Spleen (tissue), 10 donors: ENCODE results near the gene U2AF1. TPM values are rescaled to one million over a fixed set of nuclear protein-coding genes. Genes with fewer than 3 reads are reported as not detected.

Experiments
- polyA plus RNA-seq, 3 donors: library from polyadenylated mRNA; stranded (reverse); fragments of 200-250 nt; gene quantifications; one replicate each; pipeline ENCODE4 v1.2.1, GENCODE V29; 2013
- total RNA-seq, 7 donors: library from RNA; depleted of rRNA in 3 of 7; stranded (reverse); fragments of >200 nt in 3 of 7; fragmentation: NEBNext Ultra II Directional in 4 of 7; extraction: Animal tissue kit (Norgen Biotek cat#: 25700) in 4 of 7; gene quantifications; one replicate each; pipeline versions ENCODE4 v1.1.0 to v1.2.1, GENCODE V29; 2016 to 2021
- donor health status: healthy with polysubstance abuse.
- donor health status: DM: no; HTN: no; CAD: no; lungs with moderate emphysema.
- donor health status: DM: no; HTN: no; CAD: no.
- donor health status: Bipolar disorder and iron deficiency.
- donor health status: healthy.
- donor health status: DM: no; HTN: no; CAD: no.
- donor health status: DM: yes; HTN: yes; CAD: no.

Gene U2AF1
- total and polyA plus RNA-seq, 10 donors, result 15.2 to 98.0 (median 51.3) TPM

Other genes with a start within 250 kb of the U2AF1 start
- 10 to 100 TPM; 11.2 to 31.3 (median 20.7) TPM for gene WDR4, start 228.0 kb downstream of the U2AF1 start, total RNA-seq
- gene WDR4, start 228.0 kb downstream of the U2AF1 start, polyA plus RNA-seq, result 10 to 100 TPM in 2 of 3 donors, 1 to 10 TPM in 1; 6.1 to 17.4 (median 11.6) TPM
- gene NDUFV3, start 214.3 kb downstream of the U2AF1 start, total RNA-seq, result 10 to 100 TPM; 27.2 to 38.8 (median 37.1) TPM
- gene NDUFV3, start 214.3 kb downstream of the U2AF1 start, polyA plus RNA-seq, result 10 to 100 TPM; 12.0 to 18.7 (median 12.1) TPM
- gene ERVH48-1, start 181.9 kb downstream of the U2AF1 start, total RNA-seq, result not detected
- gene ERVH48-1, start 181.9 kb downstream of the U2AF1 start, polyA plus RNA-seq, result under 1 TPM in 1 of 3 donors, not detected in 2; 0.05 TPM
- gene PKNOX1, start 133.0 kb downstream of the U2AF1 start, total RNA-seq, result 10 to 100 TPM; 11.1 to 21.2 (median 17.3) TPM
- 10 to 100 TPM in 1 of 3 donors, 1 to 10 TPM in 2; 7.3 to 10.1 (median 8.7) TPM for gene PKNOX1, start 133.0 kb downstream of the U2AF1 start, polyA plus RNA-seq
- gene CBS, start 31.7 kb downstream of the U2AF1 start, total RNA-seq, result 10 to 100 TPM in 1 of 7 donors, 1 to 10 TPM in 6; 1.2 to 10.9 (median 4.5) TPM
- 1 to 10 TPM in 2 of 3 donors, under 1 TPM in 1; 0.65 to 2.9 (median 1.4) TPM for gene CBS, start 31.7 kb downstream of the U2AF1 start, polyA plus RNA-seq
- not detected for gene CRYAA, start 61.4 kb upstream of the U2AF1 start, total RNA-seq
- not detected for gene CRYAA, start 61.4 kb upstream of the U2AF1 start, polyA plus RNA-seq